H4 (cell line): Measurements from ENCODE around the gene NELFCD. TPM values are rescaled to one million over a fixed set of nuclear protein-coding genes. Genes with fewer than 3 reads are reported as not detected.
A peak's percentile ranks its signal among the peaks of the same experiment; 100 is the strongest.
"Not testable (repeated sequence)": the region's sequence is repeated elsewhere in the genome, so short reads cannot be mapped to it uniquely, and the experiment has no call there.

Experiments
- DNase-seq: peaks from one replicate; pipeline ENCODE4 v3.0.0-alpha.2; 2015; ENCODE audit warnings: low spot score
- total RNA-seq: library from RNA; depleted of rRNA; stranded (reverse); fragments of >200 nt; shearing (Covaris generic); gene quantifications from 2 replicates; pipeline ENCODE4 v1.2.3, GENCODE V29; 2014

NELFCD gene
- total RNA-seq, 1 experiment from 2014 or later = 44.2 TPM

DNA sequence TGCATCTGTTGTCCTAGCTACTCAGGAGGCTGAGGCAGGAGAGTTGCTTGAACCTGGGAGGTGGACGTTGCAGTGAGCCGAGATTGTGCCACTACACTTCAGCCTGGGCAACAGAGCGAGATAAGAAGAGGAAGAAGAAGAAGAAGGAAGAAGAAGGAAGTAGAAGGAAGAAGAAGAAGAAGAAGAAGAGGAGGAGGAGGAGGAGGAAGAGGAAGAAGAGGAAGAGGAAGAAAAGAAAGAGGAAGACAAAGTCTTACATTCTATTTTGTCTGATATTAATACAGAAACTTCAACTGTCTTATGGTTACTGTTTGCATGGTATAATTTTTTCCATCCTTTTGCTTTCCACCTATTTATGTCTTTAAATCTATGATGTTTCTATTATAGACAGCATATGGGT, 7.2 kb upstream of the NELFCD start:
- DNase-seq = no peak

DNA sequence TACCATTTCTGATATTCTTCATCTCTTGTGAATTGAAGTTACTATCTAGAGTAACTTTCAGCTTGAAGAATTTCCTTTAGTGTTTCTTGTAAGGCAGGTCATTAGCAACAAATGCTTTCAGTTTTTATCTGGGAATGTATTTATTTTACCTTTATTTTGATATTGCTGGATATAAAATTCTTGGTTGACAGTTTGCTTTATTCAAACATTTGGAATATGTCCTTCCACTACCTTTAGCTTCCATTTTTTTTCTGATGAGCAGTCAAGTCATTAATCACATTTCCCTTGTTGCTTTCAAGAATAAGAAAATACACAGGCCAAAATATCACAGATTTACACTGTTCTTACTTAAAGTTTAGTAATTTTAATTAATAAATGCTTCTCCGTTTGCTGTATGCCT, 5.7 kb upstream of the NELFCD start:
- no peak for DNase-seq

- DNase-seq = peak; percentile 7
Measured at GRCh38 chr20:58976061-58976730, 4.9 kb upstream of the NELFCD start.

- no peak for DNase-seq
Measured at GRCh38 chr20:58978351-58979190, 2.5 kb upstream of the NELFCD start.

- peak; percentile 2 for DNase-seq
Measured at GRCh38 chr20:58981628-58982364, 740 bp downstream of the NELFCD start.

GRCh38 chr20:58982406-58983114, 1.5 kb downstream of the NELFCD start:
- no peak for DNase-seq

DNA sequence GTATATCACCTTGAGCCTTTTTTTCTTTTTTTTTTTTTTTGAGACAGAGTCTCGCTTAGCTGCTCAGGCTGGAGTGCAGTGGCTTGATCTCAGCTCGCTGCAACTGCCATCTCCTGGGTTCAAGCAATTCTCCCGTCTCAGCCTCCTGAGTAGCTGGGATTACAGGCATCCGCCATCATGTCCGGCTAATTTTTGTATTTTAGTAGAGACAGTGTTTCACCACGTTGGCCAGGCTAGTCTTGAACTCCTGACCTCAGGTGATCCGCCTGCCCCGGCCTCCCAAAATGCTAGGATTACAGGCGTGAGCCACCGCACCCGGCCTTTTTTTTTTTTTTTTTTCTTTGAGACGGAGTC, 2.0 kb downstream of the NELFCD start:
- not testable (repeated sequence) for DNase-seq

GRCh38 chr20:58984691-58985090, 3.6 kb downstream of the NELFCD start:
- no peak for DNase-seq

- DNase-seq = no peak
Measured at GRCh38 chr20:58985656-58986055, 4.6 kb downstream of the NELFCD start.

- no peak for DNase-seq
Measured at GRCh38 chr20:58986286-58986967, 5.4 kb downstream of the NELFCD start.

- no peak for DNase-seq
Measured at GRCh38 chr20:58986968-58987517, 6.0 kb downstream of the NELFCD start.

DNA sequence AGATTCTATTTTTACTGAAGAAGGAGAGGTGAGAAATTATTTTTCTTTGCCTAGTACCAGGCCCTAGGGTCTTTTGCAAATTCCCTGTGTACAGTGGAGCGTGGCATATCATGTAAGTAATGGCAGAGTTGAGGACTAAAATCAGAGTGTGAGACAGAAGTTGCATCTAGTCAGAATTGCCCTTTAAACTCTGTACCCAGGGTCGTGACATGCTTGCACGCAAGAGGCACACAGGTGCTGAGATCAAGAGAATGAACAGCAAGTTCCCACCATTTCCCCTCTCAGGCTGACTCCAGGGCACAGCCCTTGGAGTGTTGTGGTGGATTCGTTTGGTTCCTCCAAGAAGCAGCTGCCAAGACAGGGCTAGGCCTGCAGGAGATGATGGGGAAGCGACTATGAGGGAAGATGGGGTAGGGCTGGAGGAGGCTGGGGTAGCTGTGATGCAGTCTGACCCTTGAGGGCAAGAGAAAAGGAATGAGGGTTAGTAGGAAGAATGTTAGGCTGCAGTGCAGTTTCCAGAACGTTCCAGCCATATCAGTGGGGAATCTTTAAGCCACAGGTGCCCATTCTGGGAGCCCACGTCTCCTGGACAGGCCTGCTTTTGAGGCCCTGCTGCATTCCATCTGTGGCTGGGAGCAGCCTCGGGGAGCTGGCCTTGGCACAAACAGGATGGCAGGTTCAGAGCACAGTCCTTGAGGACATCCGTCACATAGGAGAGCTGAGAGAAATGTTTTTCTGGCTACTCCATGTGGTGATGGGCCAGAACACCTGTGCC, 6.9 kb downstream of the NELFCD start:
- DNase-seq = no peak

DNA sequence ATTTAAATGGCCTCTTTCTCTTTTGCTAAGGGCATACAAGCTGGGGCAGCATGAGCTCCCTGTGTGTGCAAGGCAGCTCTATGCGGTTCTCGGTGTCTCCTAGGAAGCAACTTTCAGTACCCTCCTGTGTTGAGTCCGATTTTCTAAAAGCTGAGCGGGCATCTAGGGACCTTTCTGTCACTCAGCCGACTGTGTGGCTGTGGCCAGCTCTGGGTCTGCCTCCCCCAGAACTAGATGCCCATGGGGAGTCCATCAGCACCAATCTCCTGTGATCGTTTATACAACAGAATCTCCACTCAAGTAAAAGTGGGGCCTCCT, 7.5 kb downstream of the NELFCD start:
- no peak for DNase-seq

GRCh38 chr20:58989196-58989595, 8.1 kb downstream of the NELFCD start:
- no peak for DNase-seq

DNA sequence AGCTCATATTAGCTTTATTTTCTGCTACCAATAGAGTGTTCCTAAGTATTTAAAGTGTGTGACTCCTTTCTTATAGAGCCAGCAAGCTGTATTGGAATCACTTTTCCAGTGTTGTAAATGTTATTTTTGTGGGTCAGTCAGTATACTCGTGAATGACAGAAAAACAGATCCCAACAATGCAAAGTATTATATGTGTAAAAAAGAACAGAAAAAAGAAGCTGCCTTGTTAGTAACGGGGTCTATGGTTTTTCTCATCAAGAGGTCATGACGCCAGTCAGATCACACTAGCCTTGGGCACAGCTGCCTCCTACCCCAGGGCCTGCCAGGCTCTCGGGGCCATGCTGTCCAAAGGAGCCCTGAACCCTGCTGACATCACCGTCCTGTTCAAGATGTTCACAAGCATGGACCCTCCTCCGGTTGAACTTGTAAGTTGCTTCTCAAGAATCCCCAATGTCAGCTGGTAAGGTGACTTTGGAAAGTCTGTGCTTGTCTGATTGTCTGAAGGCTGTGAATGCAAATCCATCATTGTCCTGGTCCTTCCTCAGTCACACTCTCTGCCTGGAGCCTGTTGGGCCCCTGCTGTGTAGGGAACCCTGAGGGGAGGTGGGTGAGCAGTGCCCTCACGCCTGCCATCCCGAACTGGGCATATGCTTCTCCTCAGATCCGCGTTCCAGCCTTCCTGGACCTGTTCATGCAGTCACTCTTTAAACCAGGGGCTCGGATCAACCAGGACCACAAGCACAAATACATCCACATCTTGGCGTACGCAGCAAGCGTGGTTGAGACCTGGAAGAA, 9.8 kb downstream of the NELFCD start:
- no peak for DNase-seq

DNA sequence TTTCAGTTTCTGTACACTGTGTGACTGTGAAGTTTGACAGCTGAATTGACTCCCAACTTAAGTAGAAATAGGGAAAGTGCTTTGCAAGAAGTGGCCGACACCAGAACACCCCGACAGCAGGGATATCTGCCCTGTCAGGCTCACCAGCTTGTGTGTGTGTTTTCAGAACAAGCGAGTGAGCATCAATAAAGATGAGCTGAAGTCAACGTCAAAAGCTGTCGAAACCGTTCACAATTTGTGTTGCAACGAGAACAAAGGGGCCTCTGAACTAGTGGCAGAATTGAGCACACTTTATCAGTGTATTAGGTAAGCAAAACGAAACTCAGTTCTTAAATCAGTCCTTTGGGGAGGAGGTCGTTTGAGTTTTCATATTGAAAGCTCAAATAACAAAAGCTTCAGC, 10.7 kb downstream of the NELFCD start:
- DNase-seq = no peak

- DNase-seq = no peak
Measured at GRCh38 chr20:58992911-58993310, 11.9 kb downstream of the NELFCD start.

- DNase-seq = no peak
Measured at GRCh38 chr20:58993332-58994248, 12.5 kb downstream of the NELFCD start.
